ENCODE measurements around the gene GDPD5. TPM values are rescaled to one million over a fixed set of nuclear protein-coding genes. Genes with fewer than 3 reads are reported as not detected.

GDPD5 gene
- total and polyA plus RNA-seq, 2 donors (not counting 3 experiments of a cell fraction or from before 2014, with no cell fraction given) = 60.2 to 79.2 TPM

DNA sequence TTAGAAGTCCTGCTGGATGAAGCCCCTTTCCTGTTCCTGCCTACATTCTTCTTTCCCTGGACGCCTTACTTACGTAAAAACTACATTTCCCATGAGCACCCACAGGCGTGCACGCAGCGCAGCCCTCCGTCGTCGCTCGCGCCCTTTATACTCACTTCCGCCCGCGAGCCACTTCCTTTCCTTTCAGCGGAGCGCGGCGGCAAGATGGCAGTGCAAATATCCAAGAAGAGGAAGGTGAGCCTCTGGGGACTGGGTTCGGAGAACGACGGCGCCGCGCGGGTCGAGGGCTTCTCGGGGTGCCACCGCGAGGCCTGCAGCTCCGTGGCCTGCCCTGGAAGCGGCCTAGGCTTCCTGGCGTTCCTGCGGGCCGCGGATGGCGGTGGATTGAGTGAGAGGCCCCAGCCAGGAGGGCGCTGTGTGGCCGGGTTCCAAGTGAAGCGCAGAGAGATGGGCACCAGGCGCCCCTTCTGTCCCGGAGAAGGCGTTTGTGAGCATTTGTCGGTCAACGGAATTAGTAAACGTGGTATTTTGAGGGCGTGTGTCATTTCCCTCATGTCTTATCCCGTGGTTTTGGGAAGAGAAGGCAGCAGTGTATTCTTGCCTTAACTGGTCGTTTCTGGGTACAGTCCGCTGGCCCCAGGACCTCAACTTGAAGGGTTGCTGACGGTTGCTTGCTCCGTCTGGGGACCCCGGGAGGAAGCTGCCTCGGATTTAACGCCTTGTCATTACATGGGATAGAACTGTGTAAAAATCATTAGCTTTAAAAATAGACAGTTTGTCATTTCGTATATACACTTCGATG lies 126.2 kb downstream of the GDPD5 start, which contains the start of gene RPS3:
Gene RPS3, plus strand, starts transcription at position 175 of the 802 bp plus-strand sequence. Its CDS starts 30 bp downstream, at position 205.
- Histone ChIP-seq H2AFZ (ENCODE audit: low read depth, low read length) (peak within 1 kb of the TSS; percentile 40), H3K79me2 (ENCODE audit: control insufficient read depth, insufficient read depth, low read length) (peaks cover 52% of the 10 kb centered on the region), H3K9ac (replicated peaks; ENCODE audit: extremely low read depth, insufficient read depth, low read length) (peak within 1 kb of the TSS; percentile 96), H3K36me3 (ENCODE audit: control insufficient read depth in 2 of 2, extremely low read depth in 1 of 2, insufficient read depth in 2 of 2, low read length in 2 of 2) (peaks cover 26 to 29% of the 10 kb centered on the region in 2 experiments), H3K9me3 (replicated peaks; ENCODE audit: control insufficient read depth, insufficient read depth, low read length) (no peaks in the 10 kb centered on the region), H3K27me3 (ENCODE audit: control insufficient read depth in 2 of 2, insufficient read depth in 2 of 2, low read length in 2 of 2) (no peaks in the 10 kb centered on the region), H3K4me3 (replicated peaks in 1 of 3; ENCODE audit: insufficient read depth in 1 of 3, low read depth in 1 of 3, low read length in 3 of 3) (peak within 1 kb of the TSS; percentile 77 to 86 (median 80)), H3K4me2 (ENCODE audit: insufficient read depth, low read length) (peak within 1 kb of the TSS; percentile 77), H3K9me1 (replicated peaks; ENCODE audit: control insufficient read depth, extremely low read depth, insufficient read depth, low read length) (no peaks in the 10 kb centered on the region), H3K4me1 (ENCODE audit: control insufficient read depth, extremely low read depth, insufficient read depth, low read length) (peaks cover 37% of the 10 kb centered on the region), H4K20me1 (replicated peaks; ENCODE audit: control insufficient read depth, extremely low read depth, insufficient read depth, low read length) (peaks cover 9% of the 10 kb centered on the region), H3K27ac (ENCODE audit: insufficient read depth, low read depth, low read length) (peak within 1 kb of the TSS; percentile 80)
- POLR2A ChIA-PET = interaction anchor here (0.6 kb wide), 1 partner anchor 70 kb away, joined by 7 read pairs; no protein-coding TSS in a partner anchor
- peak; percentile 95 for DNase-seq (ENCODE audit: low read depth, low spot score)
- CTCF ChIA-PET = interaction anchor here (2.2 to 4.9 kb wide), 2 partner anchors 10 to 120 kb away, joined by 9 to 26 read pairs; no protein-coding TSS in a partner anchor
- TF ChIP-seq MYC (IDR thresholded peaks at IDR 0.05; ENCODE audit: low read depth, low read length) = peak; percentile 50
- TF ChIP-seq POLR2A (IDR thresholded peaks at IDR 0.05; ENCODE audit: low read depth, low read length) = peak; percentile 98
- TF ChIP-seq, protein P1, sequence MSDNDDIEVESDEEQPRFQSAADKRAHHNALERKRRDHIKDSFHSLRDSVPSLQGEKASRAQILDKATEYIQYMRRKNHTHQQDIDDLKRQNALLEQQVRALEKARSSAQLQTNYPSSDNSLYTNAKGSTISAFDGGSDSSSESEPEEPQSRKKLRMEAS (IDR thresholded peaks at IDR 0.05; ENCODE audit: insufficient read depth, insufficient read length) = peak; percentile 14
- TF ChIP-seq, protein P2, sequence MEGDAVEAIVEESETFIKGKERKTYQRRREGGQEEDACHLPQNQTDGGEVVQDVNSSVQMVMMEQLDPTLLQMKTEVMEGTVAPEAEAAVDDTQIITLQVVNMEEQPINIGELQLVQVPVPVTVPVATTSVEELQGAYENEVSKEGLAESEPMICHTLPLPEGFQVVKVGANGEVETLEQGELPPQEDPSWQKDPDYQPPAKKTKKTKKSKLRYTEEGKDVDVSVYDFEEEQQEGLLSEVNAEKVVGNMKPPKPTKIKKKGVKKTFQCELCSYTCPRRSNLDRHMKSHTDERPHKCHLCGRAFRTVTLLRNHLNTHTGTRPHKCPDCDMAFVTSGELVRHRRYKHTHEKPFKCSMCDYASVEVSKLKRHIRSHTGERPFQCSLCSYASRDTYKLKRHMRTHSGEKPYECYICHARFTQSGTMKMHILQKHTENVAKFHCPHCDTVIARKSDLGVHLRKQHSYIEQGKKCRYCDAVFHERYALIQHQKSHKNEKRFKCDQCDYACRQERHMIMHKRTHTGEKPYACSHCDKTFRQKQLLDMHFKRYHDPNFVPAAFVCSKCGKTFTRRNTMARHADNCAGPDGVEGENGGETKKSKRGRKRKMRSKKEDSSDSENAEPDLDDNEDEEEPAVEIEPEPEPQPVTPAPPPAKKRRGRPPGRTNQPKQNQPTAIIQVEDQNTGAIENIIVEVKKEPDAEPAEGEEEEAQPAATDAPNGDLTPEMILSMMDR (IDR thresholded peaks at IDR 0.05; ENCODE audit: extremely low read depth in 1 of 2, insufficient read depth in 1 of 2, low read depth in 1 of 2, low read length in 2 of 2) = peak in 1 of 2 donors; percentile 16
- TF ChIP-seq JUN (IDR thresholded peaks at IDR 0.05; ENCODE audit: borderline replicate concordance, insufficient read depth, insufficient read length, low read depth) = no peak
- peak; percentile 99 for TF ChIP-seq POLR2AphosphoS5 (IDR thresholded peaks at IDR 0.05; ENCODE audit: insufficient read depth, low read depth, low read length)
- intact Hi-C loops (cut with micrococcal nuclease) (no loop called here), dilution Hi-C loops (cut with MboI; ENCODE audit: extremely low pct_ligation_motif_present, low sequenced_read_pairs) (no loop called here)
- BruUV-seq (replicated peaks) = TSS peak; percentile 47
- FAIRE-seq = peak; percentile 87

Measured in endothelial cell of umbilical vein (primary cell).